ENCODE results near the gene PPP1R7. TPM values are rescaled to one million over a fixed set of nuclear protein-coding genes. Genes with fewer than 3 reads are reported as not detected.
A peak's percentile ranks its signal among the peaks of the same experiment; 100 is the strongest.

PPP1R7 gene
- total RNA-seq, 1 donor: 46.7 TPM

DNA sequence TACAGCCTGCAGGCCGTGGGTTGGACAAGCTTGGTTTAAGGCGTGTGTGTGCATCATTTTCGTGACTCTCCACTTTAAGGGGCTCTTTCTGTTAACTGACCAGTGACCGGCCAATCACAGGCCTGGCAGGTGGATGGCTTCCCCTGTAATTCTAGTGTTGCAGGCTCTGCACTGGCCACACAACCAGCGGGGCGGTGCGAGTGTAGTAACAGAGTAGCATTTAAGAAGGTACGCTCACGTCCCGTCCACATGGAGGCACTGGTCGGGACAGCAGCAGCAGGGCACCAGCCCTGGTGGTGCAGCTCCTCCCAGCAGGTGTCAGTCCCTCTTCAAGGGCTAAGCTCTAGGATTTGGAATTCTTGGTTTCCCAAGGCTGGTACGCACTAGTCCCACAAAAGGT is 30.2 kb downstream of the PPP1R7 start:
- TF ChIP-seq, protein P1, sequence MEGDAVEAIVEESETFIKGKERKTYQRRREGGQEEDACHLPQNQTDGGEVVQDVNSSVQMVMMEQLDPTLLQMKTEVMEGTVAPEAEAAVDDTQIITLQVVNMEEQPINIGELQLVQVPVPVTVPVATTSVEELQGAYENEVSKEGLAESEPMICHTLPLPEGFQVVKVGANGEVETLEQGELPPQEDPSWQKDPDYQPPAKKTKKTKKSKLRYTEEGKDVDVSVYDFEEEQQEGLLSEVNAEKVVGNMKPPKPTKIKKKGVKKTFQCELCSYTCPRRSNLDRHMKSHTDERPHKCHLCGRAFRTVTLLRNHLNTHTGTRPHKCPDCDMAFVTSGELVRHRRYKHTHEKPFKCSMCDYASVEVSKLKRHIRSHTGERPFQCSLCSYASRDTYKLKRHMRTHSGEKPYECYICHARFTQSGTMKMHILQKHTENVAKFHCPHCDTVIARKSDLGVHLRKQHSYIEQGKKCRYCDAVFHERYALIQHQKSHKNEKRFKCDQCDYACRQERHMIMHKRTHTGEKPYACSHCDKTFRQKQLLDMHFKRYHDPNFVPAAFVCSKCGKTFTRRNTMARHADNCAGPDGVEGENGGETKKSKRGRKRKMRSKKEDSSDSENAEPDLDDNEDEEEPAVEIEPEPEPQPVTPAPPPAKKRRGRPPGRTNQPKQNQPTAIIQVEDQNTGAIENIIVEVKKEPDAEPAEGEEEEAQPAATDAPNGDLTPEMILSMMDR (IDR thresholded peaks at IDR 0.05; ENCODE audit: extremely low read depth, low read depth, low read length): no peak
- Histone ChIP-seq H3K27ac (ENCODE audit: low read depth, low read length) (no peak overlapping the region), H3K79me2 (ENCODE audit: insufficient read depth, low read length) (no peaks in the 10 kb centered on the region), H3K36me3 (ENCODE audit: insufficient read depth, low read length) (peaks cover 9% of the 10 kb centered on the region), H2AFZ (ENCODE audit: low read length) (no peak overlapping the region), H3K4me1 (ENCODE audit: insufficient read depth, low read length) (no peaks in the 10 kb centered on the region), H3K27me3 (ENCODE audit: insufficient read depth, low read length) (no peaks in the 10 kb centered on the region), H4K20me1 (ENCODE audit: insufficient read depth, low read length) (peaks cover 3% of the 10 kb centered on the region), H3K4me3 (ENCODE audit: insufficient read depth, low read length) (no peak overlapping the region), H3K4me2 (ENCODE audit: insufficient read depth, low read length) (no peak overlapping the region), H3K9me3 (ENCODE audit: low read depth, low read length) (no peaks in the 10 kb centered on the region)
- DNase-seq (ENCODE audit: insufficient read length, low spot score, missing footprints): no peak

DNA sequence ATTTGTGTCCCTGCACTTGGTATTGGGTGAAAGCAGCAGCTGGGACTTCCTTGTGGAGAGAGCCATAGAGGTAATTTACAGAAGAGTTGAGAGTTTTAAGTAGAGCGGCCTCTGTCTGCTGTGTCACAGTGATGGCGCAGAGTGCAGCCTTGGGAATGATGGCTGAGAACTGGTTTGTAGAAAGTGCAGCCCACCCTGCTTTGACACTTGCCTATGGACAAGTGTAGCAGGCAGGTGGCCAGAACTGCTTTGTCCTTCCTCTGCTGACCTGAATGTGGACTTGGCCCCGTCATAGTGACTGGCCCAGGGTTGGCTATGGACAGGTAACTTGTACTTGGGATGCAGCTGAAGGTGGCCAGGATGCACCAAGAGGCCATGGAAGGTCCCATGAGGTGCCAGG is 31.9 kb downstream of the PPP1R7 start:
- Histone ChIP-seq H3K4me2 (ENCODE audit: insufficient read depth, low read length) (no peak overlapping the region), H3K36me3 (ENCODE audit: insufficient read depth, low read length) (peaks cover 9% of the 10 kb centered on the region), H2AFZ (ENCODE audit: low read length) (no peak overlapping the region), H3K4me3 (ENCODE audit: insufficient read depth, low read length) (no peak overlapping the region), H3K27me3 (ENCODE audit: insufficient read depth, low read length) (no peaks in the 10 kb centered on the region), H4K20me1 (ENCODE audit: insufficient read depth, low read length) (peaks cover 3% of the 10 kb centered on the region), H3K4me1 (ENCODE audit: insufficient read depth, low read length) (no peaks in the 10 kb centered on the region), H3K27ac (ENCODE audit: low read depth, low read length) (no peak overlapping the region), H3K9me3 (ENCODE audit: low read depth, low read length) (no peaks in the 10 kb centered on the region), H3K79me2 (ENCODE audit: insufficient read depth, low read length) (no peaks in the 10 kb centered on the region)
- TF ChIP-seq, protein P1 (IDR thresholded peaks at IDR 0.05; ENCODE audit: extremely low read depth, low read depth, low read length): no peak
- DNase-seq (ENCODE audit: insufficient read length, low spot score, missing footprints): peak; percentile 69

DNA sequence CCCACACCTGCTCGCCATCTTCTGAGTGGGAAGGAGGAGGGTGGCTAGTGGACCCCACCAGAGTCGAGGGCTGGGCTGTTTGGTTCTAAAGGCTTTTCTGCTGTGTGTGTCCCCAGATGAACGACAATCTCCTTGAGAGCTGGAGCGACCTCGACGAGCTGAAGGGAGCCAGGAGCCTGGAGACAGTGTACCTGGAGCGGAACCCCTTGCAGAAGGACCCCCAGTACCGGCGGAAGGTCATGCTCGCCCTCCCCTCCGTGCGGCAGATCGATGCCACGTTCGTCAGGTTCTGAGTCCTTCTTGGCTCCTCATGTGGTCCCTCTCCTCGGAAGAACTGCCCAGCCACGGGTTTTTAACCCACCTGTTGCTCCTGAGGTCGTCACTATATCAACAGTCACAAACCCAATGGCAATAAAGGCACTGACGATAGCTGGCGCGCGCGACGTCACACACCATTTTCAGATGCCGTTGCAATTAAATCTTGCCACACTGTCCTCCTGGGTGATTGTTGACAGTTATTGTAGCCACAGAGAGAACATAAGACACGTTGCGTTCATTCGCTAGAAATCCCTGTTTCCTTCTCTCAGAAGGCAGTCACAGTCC is 32.4 kb downstream of the PPP1R7 start:
- H3K4me2 ChIP-seq (ENCODE audit: insufficient read depth, low read length): no peak overlapping the region
- no peak overlapping the region for H3K27ac ChIP-seq (ENCODE audit: low read depth, low read length)
- DNase-seq (ENCODE audit: insufficient read length, low spot score, missing footprints): no peak

DNA sequence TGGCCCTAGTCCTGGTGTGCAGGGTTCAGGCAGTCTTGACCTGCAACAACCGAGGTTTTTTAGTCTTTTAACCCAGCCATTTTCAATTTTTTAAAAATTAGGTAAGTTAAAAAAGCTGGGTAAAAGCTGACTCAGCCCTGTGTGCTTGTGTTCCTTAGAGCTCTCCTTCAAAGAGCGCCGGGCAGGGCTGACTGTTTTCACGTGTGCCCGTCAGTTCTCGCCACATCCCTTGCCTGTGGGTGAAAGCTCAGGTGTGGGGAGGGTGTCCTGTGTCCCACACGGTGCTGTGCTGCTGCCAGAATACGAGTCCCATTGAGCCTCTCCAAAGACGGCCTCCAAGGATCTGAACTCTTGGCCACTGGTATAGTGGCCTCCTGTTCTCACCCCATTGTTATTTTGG is 33.0 kb downstream of the PPP1R7 start:
- no peaks in the 10 kb centered on the region for H4K20me1 ChIP-seq (ENCODE audit: insufficient read depth, low read length)
- H3K4me2 ChIP-seq (ENCODE audit: insufficient read depth, low read length): no peak overlapping the region
- peak; percentile 15 for DNase-seq (ENCODE audit: insufficient read length, low spot score, missing footprints)
- no peak overlapping the region for H3K4me3 ChIP-seq (ENCODE audit: insufficient read depth, low read length)
- no peaks in the 10 kb centered on the region for H3K9me3 ChIP-seq (ENCODE audit: low read depth, low read length)
- no peak overlapping the region for H3K27ac ChIP-seq (ENCODE audit: low read depth, low read length)
- H3K27me3 ChIP-seq (ENCODE audit: insufficient read depth, low read length): peaks cover under 1% of the 10 kb centered on the region
- no peaks in the 10 kb centered on the region for H3K79me2 ChIP-seq (ENCODE audit: insufficient read depth, low read length)
- no peak overlapping the region for H2AFZ ChIP-seq (ENCODE audit: low read length)
- H3K4me1 ChIP-seq (ENCODE audit: insufficient read depth, low read length): no peaks in the 10 kb centered on the region
- TF ChIP-seq, protein P1 (IDR thresholded peaks at IDR 0.05; ENCODE audit: extremely low read depth, low read depth, low read length): no peak
- peaks cover 9% of the 10 kb centered on the region for H3K36me3 ChIP-seq (ENCODE audit: insufficient read depth, low read length)

More for the DNA sequence above, 32.4 kb downstream of the PPP1R7 start:
- H3K4me1 ChIP-seq (ENCODE audit: insufficient read depth, low read length): no peaks in the 10 kb centered on the region
- no peaks in the 10 kb centered on the region for H3K9me3 ChIP-seq (ENCODE audit: low read depth, low read length)
- peaks cover 9% of the 10 kb centered on the region for H3K36me3 ChIP-seq (ENCODE audit: insufficient read depth, low read length)
- TF ChIP-seq, protein P1 (IDR thresholded peaks at IDR 0.05; ENCODE audit: extremely low read depth, low read depth, low read length): no peak
- no peak overlapping the region for H3K4me3 ChIP-seq (ENCODE audit: insufficient read depth, low read length)
- peaks cover 2% of the 10 kb centered on the region for H4K20me1 ChIP-seq (ENCODE audit: insufficient read depth, low read length)
- no peaks in the 10 kb centered on the region for H3K79me2 ChIP-seq (ENCODE audit: insufficient read depth, low read length)
- no peaks in the 10 kb centered on the region for H3K27me3 ChIP-seq (ENCODE audit: insufficient read depth, low read length)
- no peak overlapping the region for H2AFZ ChIP-seq (ENCODE audit: low read length)

Data from osteoblast (primary cell).